GM12872 (cell line): ENCODE measurements around the gene ANO9.

Source experiments
- CTCF ChIP-seq: IDR thresholded peaks from 3 replicates; pipeline ENCODE4 v1.5.1; 2011; ENCODE audit warnings: low read depth, mild to moderate bottlenecking, low read length, moderate library complexity; ENCODE audit not compliant: insufficient read depth

Gene ANO9

GRCh38 chr11:475941-476340 is 34.1 kb upstream of the ANO9 start:
- no peak for TF ChIP-seq CTCF

- no peak for TF ChIP-seq CTCF
These were observed 33.2 kb upstream of the ANO9 start for GRCh38 chr11:474914-475506.

GRCh38 chr11:473962-474785 is 32.4 kb upstream of the ANO9 start:
- TF ChIP-seq CTCF: no peak

GRCh38 chr11:473415-473814 is 31.6 kb upstream of the ANO9 start:
- TF ChIP-seq CTCF: no peak

- no peak for TF ChIP-seq CTCF
These were observed 31.0 kb upstream of the ANO9 start for GRCh38 chr11:472816-473215.

- TF ChIP-seq CTCF: no peak
These were observed 30.5 kb upstream of the ANO9 start for GRCh38 chr11:472272-472671.

- no peak for TF ChIP-seq CTCF
These were observed 29.8 kb upstream of the ANO9 start for GRCh38 chr11:471468-472145.
